D721Med (cell line): ENCODE measurements around the gene FARP2.

Source experiments
- DNase-seq: peaks from one replicate; pipeline ENCODE4 v3.0.0; 2011; ENCODE audit warnings: low spot score; ENCODE audit not compliant: insufficient read length
- FAIRE-seq: peaks from 2 replicates; lab custom pipeline; 2011; peaks lifted over from hg19 to GRCh38; lab: Jason Lieb, UNC
- CTCF ChIP-seq: IDR thresholded peaks from 2 replicates; pipeline ENCODE4 v1.5.1; 2012; ENCODE audit warnings: mild to moderate bottlenecking, control low read depth; ENCODE audit not compliant: insufficient read depth; ENCODE audit errors: missing control alignments

Gene FARP2

DNA sequence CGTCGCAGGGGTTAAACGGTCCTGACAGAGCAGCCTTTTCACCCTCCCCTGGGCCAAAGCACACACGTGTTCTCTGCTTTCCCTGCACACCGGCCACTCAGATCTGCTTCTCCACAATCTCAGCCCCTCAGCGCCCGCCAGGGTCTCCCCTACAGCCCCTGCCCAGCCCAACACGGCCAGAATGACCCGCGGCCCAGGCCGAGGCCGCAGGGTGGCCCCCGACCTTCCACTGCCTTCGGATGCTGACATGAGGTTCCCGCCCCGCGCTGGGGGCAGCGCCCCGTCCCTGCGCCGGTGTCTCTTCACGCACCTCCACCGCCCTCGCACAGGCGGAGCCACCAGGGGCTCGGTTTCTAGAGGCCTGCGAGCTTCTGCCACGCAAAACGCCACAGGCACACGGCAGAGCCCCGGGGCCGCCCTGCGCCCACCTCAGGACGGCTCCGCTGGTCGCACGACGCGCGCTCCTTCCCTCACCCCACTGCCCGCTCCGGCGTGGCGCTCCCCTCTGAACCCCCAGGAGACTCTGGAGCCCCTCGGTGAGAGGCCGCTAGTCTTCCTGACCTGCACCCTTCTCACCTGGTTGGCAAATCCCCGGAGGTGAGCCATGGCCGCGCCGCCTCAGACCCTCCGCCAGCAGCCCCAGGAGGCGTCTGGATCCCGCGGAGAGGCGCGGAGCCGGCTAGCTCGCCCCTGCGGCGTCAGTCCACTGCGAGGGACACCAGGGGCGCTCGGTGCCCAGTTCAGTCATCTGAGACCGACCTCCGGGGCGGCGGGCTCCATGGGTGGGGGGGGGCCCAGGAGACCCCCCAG lies 151.6 kb downstream of the FARP2 start:
- DNase-seq (peak; percentile 75), FAIRE-seq (no peak)
- no peak for TF ChIP-seq CTCF

DNA sequence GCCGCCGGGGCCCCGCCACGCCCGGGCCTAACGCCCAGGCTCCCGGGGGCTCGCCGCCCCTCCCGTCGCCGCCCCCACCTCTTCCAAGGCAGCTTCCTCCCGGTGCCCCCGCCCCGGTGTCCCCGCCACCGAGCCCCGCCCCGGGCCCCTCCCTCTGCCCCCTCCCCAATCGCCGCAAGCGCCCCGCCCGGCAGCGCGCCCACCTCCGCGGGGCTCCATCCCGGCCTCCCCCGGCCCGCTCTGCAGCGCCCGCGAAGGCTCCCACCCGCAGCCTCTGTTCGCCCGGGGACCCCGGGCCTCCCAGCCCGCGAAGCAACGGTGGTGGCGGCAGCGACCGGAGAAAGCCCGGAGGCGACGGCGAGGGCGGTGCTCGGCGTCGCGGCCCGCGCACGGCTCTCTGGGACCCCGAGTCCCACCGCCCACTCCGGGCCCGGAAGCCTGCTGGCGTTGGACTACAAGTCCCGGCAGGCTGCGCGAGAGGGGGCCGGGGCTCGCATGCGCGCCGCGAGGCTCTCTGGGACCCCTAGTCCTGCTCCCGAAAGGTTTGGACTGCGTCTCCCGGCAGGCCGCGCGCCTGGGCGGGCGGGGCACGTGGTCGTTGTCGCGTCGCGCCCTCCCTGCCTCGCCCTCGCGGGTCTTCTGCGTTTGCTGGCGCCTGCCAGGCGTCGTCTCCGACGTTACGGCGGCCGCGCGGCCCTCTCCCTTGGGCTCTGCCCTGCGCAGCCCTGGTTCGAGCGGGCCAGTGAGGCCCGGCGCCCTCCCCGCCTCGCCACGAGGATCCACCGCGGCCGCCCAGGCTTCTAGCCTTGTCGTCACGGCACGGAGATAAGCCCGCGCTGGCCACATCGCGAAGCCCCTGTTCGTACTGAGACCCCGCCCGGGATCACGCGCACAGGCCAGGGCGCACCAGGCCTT lies 152.4 kb downstream of the FARP2 start, which contains the start of gene STK25:
STK25 (minus strand) TSS at position 345 of the 915 bp plus-strand sequence. CDS start 549 bp downstream, outside the sequence.
- no peak for TF ChIP-seq CTCF
- DNase-seq, result peak; percentile 98
- FAIRE-seq, result no peak

- no peak for DNase-seq
- no peak for TF ChIP-seq CTCF
- no peak for FAIRE-seq
Measured at GRCh38 chr2:241509155-241509784, 153.2 kb downstream of the FARP2 start.

GRCh38 chr2:241511091-241511741 lies 155.1 kb downstream of the FARP2 start:
- FAIRE-seq (no peak), DNase-seq (no peak)
- no peak for TF ChIP-seq CTCF

DNA sequence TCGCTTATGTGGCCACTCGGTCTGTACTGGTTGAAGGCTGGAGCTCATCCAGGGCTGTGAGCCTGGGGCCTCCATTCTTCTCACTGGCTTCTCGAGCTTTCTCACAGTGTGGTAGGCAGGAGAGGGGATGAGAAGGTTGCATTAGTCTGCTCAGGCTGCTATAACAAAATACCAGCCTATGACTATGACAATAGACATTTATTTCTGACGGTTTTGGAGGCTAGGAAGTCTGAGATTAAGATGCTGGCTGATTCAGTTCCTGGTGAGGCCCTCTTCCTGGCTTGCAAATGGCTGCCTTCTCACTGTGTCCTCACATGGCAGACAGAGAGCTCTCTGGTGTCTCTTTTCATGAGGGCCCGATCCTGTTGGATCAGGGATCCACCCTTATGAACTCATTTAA lies 158.5 kb downstream of the FARP2 start:
- TF ChIP-seq CTCF, result no peak
- FAIRE-seq (no peak), DNase-seq (no peak)

DNA sequence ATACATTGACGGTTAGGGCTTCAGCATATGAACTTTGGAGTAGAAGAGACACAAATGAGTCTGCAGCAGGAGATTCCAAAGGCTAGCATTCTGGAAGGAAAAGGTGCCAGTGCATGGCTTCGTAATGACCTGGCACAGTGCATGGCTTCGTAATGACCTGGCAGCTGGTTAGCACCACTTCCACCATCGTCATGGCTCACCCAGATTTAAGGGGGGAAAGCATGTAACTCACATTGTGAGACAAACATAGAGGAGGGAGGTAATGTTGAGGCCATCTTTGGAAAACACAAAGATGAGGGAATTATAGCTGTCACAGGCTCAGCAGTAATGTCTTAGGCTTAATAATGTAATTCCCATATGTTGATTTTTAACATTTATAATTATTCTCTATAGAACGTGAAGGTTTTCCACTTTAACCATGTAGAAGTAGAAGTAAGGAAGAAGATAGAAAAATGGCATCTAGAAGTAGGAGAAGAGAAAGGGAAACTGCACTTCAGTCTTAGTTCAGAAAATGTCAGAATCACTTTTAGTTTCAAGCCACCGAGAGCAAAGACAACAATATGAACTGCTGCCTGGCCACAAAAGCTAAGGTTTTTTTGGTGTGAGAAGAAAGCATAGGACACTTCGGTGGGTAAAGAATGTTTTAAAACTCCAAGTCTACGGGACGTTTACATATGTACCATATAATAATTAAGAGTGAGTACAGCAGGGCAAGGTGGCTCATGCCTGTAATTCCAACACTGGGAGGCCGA lies 159.1 kb downstream of the FARP2 start:
- DNase-seq (no peak), FAIRE-seq (no peak)
- TF ChIP-seq CTCF, result no peak
